Stomach (tissue), 4 donors: ENCODE data around the gene VAV2.

Source experiments
- CTCF ChIP-seq, 7 experiments: fragments of 450-650 bp in 4 of 7; fragments of 200-600 bp in 3 of 7; sonication (generic) in 3 of 7; IDR thresholded peaks; one replicate each; pipeline ENCODE4 v1.5.1; 2016 to 2019; ENCODE audit warnings: antibody characterized with exemption in 7 of 7, control low read depth in 2 of 7, mild to moderate bottlenecking in 1 of 7
- EP300 ChIP-seq: sonication (generic); formaldehyde crosslinking; IDR thresholded peaks from one replicate; pipeline ENCODE4 v1.6.1; 2017; ENCODE audit warnings: antibody characterized with exemption
- POLR2A ChIP-seq, 4 donors: fragments of 450-650 bp; IDR thresholded peaks; one replicate each; pipeline ENCODE4 v1.6.1; 2016; ENCODE audit warnings: antibody characterized with exemption in 4 of 4, control low read depth in 2 of 4, mild to moderate bottlenecking in 1 of 4, moderate library complexity in 1 of 4

- TF ChIP-seq CTCF (IDR thresholded peaks at IDR 0.05) = no peak
- no peak for TF ChIP-seq POLR2A (IDR thresholded peaks at IDR 0.05)
- TF ChIP-seq EP300 = no peak
Measured at GRCh38 chr9:133910855-133911514, 81.1 kb downstream of the VAV2 start.
